ENCODE measurements around the gene NXPE4. TPM values are rescaled to one million over a fixed set of nuclear protein-coding genes. Genes with fewer than 3 reads are reported as not detected.
"Not testable (repeated sequence)": the region's sequence is repeated elsewhere in the genome, so short reads cannot be mapped to it uniquely, and the experiment has no call there.

Gene NXPE4
- not detected in 2 replicates for total RNA-seq

DNA sequence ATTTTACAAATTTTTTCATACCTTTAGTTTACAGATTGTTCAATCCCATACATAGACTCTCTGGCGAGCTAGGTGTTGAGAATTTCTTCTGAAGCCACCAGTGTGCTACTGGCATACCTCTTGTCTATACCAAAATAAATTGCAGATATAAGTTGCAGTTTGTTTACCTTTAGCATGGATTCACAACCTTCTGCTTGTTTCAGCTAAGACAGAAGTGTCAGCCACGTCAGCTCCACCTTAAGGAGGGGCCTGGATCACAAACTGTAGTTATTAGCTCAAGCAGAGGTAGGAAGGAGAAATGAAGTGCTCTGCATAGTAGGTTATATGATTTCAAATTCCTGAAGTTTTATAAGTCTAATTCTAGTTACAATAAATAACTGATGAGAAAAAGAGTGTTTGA lies at the start of gene NXPE4:
NXPE4 (minus strand) TSS at position 216 of the 400 bp plus-strand sequence. CDS start 1,027 bp downstream, outside the sequence.
- no peak within 1 kb of the TSS for H3K4me2 ChIP-seq (ENCODE audit: insufficient read depth, low read length)
- H3K36me3 ChIP-seq (ENCODE audit: insufficient read depth, low read length) = no peaks in the 10 kb centered on the region
- no peaks in the 10 kb centered on the region for H3K9me3 ChIP-seq (ENCODE audit: low read depth, low read length)
- no peaks in the 10 kb centered on the region for H4K20me1 ChIP-seq (ENCODE audit: insufficient read depth, low read length)
- TF ChIP-seq, protein P1, sequence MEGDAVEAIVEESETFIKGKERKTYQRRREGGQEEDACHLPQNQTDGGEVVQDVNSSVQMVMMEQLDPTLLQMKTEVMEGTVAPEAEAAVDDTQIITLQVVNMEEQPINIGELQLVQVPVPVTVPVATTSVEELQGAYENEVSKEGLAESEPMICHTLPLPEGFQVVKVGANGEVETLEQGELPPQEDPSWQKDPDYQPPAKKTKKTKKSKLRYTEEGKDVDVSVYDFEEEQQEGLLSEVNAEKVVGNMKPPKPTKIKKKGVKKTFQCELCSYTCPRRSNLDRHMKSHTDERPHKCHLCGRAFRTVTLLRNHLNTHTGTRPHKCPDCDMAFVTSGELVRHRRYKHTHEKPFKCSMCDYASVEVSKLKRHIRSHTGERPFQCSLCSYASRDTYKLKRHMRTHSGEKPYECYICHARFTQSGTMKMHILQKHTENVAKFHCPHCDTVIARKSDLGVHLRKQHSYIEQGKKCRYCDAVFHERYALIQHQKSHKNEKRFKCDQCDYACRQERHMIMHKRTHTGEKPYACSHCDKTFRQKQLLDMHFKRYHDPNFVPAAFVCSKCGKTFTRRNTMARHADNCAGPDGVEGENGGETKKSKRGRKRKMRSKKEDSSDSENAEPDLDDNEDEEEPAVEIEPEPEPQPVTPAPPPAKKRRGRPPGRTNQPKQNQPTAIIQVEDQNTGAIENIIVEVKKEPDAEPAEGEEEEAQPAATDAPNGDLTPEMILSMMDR (IDR thresholded peaks at IDR 0.05; ENCODE audit: extremely low read depth, low read depth, low read length) = no peak
- no peak within 1 kb of the TSS for H3K4me3 ChIP-seq (ENCODE audit: insufficient read depth, low read length)
- no peaks in the 10 kb centered on the region for H3K79me2 ChIP-seq (ENCODE audit: insufficient read depth, low read length)
- H3K4me1 ChIP-seq (ENCODE audit: insufficient read depth, low read length) = no peaks in the 10 kb centered on the region
- no peak within 1 kb of the TSS for H2AFZ ChIP-seq (ENCODE audit: low read length)
- H3K27me3 ChIP-seq (ENCODE audit: insufficient read depth, low read length) = no peaks in the 10 kb centered on the region
- H3K27ac ChIP-seq (ENCODE audit: low read depth, low read length) = no peak within 1 kb of the TSS
- no peak for DNase-seq (ENCODE audit: insufficient read length, low spot score, missing footprints)

DNA sequence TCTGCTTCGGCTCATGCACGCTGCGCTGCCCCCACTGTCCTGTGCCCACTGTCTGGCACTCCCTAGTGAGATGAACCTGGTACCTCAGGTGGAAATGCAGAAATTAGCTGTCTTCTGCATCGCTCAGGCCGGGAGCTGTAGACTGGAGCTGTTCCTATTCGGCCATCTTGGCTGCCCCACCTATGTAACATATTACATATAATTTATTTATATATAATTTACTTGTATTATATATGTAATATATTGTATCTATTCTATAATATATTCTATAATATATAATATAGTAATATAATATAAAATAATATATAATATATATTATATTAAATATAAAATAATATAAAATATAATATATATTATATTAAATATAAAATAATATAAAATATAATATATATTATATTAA lies 43.9 kb upstream of the NXPE4 start:
- not testable (repeated sequence) for H3K4me1 ChIP-seq (ENCODE audit: insufficient read depth, low read length); H3K9me3 ChIP-seq (ENCODE audit: low read depth, low read length); H2AFZ ChIP-seq (ENCODE audit: low read length); H3K36me3 ChIP-seq (ENCODE audit: insufficient read depth, low read length); H3K4me2 ChIP-seq (ENCODE audit: insufficient read depth, low read length); H3K79me2 ChIP-seq (ENCODE audit: insufficient read depth, low read length); DNase-seq (ENCODE audit: insufficient read length, low spot score, missing footprints); H3K27ac ChIP-seq (ENCODE audit: low read depth, low read length); H3K27me3 ChIP-seq (ENCODE audit: insufficient read depth, low read length); H3K4me3 ChIP-seq (ENCODE audit: insufficient read depth, low read length); H4K20me1 ChIP-seq (ENCODE audit: insufficient read depth, low read length)

DNA sequence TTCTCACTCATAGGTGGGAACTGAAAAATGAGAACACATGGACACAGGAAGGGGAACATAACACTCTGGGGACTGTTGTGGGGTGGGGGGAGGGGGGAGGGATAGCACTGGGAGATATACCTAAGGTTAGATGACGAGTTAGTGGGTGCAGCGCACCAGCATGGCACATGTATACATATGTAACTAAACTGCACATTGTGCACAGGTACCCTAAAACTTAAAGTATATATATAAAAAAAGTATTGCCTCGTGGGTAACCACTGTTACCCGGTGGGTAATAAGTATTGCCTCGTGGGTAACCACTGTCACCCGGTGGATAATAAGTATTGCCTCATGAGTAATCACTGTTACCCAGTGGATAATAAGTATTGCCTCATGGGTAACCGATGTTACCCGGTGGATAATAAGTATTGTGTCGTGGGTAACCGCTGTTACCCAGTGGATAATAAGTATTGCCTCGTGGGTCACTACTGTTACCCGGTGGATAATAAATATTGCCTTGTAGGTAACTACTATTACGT lies 35.9 kb upstream of the NXPE4 start:
- H3K79me2 ChIP-seq (ENCODE audit: insufficient read depth, low read length); H3K27ac ChIP-seq (ENCODE audit: low read depth, low read length); H3K27me3 ChIP-seq (ENCODE audit: insufficient read depth, low read length); DNase-seq (ENCODE audit: insufficient read length, low spot score, missing footprints); H3K4me3 ChIP-seq (ENCODE audit: insufficient read depth, low read length); H3K4me1 ChIP-seq (ENCODE audit: insufficient read depth, low read length); H2AFZ ChIP-seq (ENCODE audit: low read length); H3K36me3 ChIP-seq (ENCODE audit: insufficient read depth, low read length); H4K20me1 ChIP-seq (ENCODE audit: insufficient read depth, low read length); H3K9me3 ChIP-seq (ENCODE audit: low read depth, low read length); H3K4me2 ChIP-seq (ENCODE audit: insufficient read depth, low read length): not testable (repeated sequence)

DNA sequence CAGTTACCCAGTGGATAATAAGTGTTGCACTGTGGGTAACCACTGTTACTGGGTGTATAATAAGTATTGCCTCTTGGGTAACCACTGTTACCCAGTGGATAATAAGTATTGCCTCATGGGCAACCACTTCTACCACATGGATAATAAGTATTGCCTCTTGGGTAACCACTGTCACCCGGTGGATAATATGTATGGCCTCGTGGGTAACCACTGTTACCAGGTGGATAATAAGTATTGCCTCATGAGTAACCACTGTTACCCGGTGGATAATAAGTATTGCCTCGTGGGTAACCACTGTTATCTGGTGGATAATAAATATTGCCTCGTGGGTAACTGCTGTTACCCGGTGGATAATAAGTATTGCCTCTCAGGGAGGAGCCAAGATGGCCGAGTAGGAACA lies 29.7 kb upstream of the NXPE4 start:
- Histone ChIP-seq H3K27ac (ENCODE audit: low read depth, low read length) (no peak overlapping the region), H3K4me2 (ENCODE audit: insufficient read depth, low read length) (no peak overlapping the region), H3K27me3 (ENCODE audit: insufficient read depth, low read length) (no peaks in the 10 kb centered on the region), H3K4me1 (ENCODE audit: insufficient read depth, low read length) (no peaks in the 10 kb centered on the region), H3K36me3 (ENCODE audit: insufficient read depth, low read length) (no peaks in the 10 kb centered on the region), H2AFZ (ENCODE audit: low read length) (no peak overlapping the region), H3K4me3 (ENCODE audit: insufficient read depth, low read length) (no peak overlapping the region), H4K20me1 (ENCODE audit: insufficient read depth, low read length) (no peaks in the 10 kb centered on the region), H3K79me2 (ENCODE audit: insufficient read depth, low read length) (no peaks in the 10 kb centered on the region), H3K9me3 (ENCODE audit: low read depth, low read length) (no peaks in the 10 kb centered on the region)
- no peak for DNase-seq (ENCODE audit: insufficient read length, low spot score, missing footprints)
- TF ChIP-seq, protein P1 (IDR thresholded peaks at IDR 0.05; ENCODE audit: extremely low read depth, low read depth, low read length) = no peak

DNA sequence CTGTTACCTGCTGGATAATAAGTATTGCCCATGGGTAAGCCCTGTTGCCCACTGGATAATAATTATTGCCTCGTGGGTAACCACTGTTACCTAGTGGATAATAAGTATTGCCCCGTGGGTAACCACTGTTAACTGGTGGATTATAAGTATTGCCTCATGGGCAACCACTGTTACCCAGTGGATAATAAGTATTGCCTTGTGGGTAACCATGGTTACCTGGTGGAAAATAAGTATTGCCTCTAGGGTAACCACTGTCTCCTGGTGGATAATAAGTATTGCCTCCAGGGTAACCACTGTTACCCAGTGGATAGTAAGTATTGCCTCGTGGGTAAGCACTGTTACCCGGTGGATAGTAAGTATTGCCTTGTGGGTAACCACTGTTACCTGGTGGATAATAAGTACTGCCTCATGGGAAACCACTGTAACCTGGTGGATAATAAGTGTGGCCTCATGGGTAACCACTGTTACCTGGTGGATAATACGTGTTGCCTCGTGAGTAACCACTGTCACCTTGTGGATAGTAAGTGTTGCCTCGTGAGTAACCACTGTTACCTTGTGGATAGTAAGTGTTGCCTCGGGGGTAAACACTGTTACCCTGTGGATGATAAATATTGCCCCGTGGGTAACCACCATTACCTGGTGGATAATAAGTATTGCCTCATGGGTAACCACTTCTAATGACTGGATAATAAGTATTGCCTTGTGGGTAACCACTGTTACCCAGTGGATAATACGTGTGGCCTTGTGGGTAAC lies 29.0 kb upstream of the NXPE4 start:
- Histone ChIP-seq H3K36me3 (ENCODE audit: insufficient read depth, low read length) (no peaks in the 10 kb centered on the region), H3K27me3 (ENCODE audit: insufficient read depth, low read length) (no peaks in the 10 kb centered on the region), H4K20me1 (ENCODE audit: insufficient read depth, low read length) (no peaks in the 10 kb centered on the region), H3K4me1 (ENCODE audit: insufficient read depth, low read length) (no peaks in the 10 kb centered on the region), H3K79me2 (ENCODE audit: insufficient read depth, low read length) (no peaks in the 10 kb centered on the region), H3K4me2 (ENCODE audit: insufficient read depth, low read length) (no peak overlapping the region), H3K27ac (ENCODE audit: low read depth, low read length) (no peak overlapping the region), H2AFZ (ENCODE audit: low read length) (no peak overlapping the region), H3K4me3 (ENCODE audit: insufficient read depth, low read length) (no peak overlapping the region), H3K9me3 (ENCODE audit: low read depth, low read length) (no peaks in the 10 kb centered on the region)
- no peak for DNase-seq (ENCODE audit: insufficient read length, low spot score, missing footprints)
- TF ChIP-seq, protein P1 (IDR thresholded peaks at IDR 0.05; ENCODE audit: extremely low read depth, low read depth, low read length) = no peak
